Measurements from ENCODE around the gene DMRTA1. TPM values are rescaled to one million over a fixed set of nuclear protein-coding genes. Genes with fewer than 3 reads are reported as not detected.
A peak's percentile ranks its signal among the peaks of the same experiment; 100 is the strongest.
"Not testable (repeated sequence)": the region's sequence is repeated elsewhere in the genome, so short reads cannot be mapped to it uniquely, and the experiment has no call there.

Gene DMRTA1, protein sequence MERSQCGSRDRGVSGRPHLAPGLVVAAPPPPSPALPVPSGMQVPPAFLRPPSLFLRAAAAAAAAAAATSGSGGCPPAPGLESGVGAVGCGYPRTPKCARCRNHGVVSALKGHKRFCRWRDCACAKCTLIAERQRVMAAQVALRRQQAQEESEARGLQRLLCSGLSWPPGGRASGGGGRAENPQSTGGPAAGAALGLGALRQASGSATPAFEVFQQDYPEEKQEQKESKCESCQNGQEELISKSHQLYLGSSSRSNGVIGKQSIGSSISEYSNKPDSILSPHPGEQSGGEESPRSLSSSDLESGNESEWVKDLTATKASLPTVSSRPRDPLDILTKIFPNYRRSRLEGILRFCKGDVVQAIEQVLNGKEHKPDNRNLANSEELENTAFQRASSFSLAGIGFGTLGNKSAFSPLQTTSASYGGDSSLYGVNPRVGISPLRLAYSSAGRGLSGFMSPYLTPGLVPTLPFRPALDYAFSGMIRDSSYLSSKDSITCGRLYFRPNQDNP
- total RNA-seq = 0.97 TPM
- long read RNA-seq, full-length matches to known transcripts = 1 of 2 reads
- long read RNA-seq, partial matches to known transcripts = 0 of 2 reads
- long read RNA-seq, other reads (novel, unspliced or antisense) = 1 of 2 reads

DNA sequence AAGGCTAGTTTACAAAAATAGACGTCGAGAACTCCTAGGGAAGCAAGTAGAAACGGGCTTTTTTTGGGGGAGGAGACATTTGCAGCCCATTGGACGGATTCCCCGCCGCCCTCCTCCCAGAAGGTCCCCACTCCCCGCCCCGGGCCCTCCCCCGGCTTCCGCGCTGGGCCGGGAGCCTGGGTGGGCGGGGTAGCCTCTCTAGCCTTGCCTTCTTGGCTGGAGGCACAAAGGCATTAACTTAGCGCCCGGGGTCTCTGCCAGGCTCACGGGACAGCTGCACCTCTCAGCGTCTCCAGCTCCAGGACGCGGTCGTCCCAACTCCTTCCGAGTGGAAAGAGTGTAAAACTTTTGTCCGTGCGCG is at the start of gene DMRTA1:
Gene DMRTA1, plus strand, starts transcription at position 236 of the 361 bp plus-strand sequence. CDS start 242 bp downstream, outside the sequence.
- intact Hi-C loops (cut with DNase I) = no loop called here
- ATAC-seq (ENCODE audit: poor library complexity) (peak; percentile 98), DNase-seq (peak; percentile 89)

DNA sequence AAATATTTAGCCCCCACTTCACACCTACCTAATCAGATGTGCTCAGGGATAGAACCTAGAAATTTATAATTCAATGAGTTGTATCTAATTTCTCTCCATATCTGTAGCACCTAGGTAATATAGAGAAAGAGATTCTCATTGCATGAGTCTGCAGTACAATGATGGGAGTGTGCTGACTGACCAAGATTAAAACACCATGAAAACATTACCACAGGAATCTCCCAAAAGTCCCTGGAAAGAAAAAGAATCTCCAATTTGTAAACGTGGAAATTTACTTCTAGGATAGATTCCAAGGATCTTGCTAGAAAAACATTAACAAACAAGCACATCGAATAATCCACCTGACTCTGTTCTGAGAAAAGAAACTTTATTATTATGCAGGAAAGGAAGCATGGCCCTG is 45.0 kb upstream of the DMRTA1 start:
- no peak for ATAC-seq (ENCODE audit: poor library complexity)
- intact Hi-C loops (cut with DNase I) = no loop called here
- DNase-seq = no peak

DNA sequence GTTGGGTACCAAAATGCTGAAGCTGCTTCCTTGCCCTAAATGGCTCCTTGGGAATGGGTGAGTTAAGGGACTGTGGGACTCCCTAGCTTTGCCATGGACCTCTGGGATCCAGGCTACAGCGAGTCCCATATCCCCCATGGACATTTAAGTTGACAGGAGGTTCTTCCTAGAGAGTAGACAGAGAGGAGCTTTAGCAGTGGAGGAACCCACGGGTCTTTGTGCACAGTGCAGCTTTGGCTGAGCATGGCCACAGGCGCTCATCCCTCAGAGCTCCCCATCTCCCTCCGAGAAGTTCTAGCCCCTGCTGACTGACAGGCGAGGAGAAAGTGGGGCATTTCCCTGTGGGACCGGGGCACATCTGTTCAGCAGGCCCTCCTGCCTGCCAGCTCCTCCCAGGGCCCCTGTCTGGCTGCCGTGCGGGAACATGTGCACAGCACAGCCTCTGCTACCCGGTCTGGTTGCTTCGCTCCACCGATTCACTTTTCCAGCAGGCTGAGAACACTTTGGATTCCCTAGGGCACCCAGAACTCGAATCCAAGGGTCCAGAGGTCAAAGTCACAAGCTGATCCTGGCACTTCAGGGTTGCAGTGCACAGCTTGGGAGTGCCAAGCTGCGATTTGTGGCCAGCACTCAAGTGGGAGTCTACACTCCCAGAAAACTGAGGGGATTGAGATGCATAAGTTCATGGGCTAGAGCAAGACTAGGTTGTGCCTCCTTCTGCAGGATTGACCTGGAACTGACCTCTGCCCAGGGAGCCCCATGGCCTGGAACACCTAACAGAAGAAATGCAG is 40.6 kb upstream of the DMRTA1 start:
- intact Hi-C loops (cut with DNase I) = no loop called here
- DNase-seq (no peak), ATAC-seq (ENCODE audit: poor library complexity) (no peak)

DNA sequence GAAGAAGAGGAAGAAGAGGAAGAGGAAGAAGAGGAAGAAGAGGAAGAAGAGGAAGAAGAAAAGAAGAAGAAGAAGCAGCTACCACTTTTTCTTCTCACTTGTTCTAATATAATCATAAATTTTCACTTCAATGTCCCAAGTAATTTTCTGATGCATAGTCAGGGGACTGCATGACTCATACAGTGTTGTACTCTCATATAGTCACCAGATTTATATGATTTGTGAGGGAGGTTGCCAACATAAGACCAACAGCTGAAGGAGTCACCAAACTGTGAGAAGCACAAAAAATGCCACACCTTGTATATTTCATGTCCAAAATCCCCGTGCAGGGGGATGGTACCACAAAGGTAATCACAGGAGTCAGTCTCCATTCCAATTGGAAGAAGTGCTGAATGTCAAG is 32.7 kb upstream of the DMRTA1 start:
- ATAC-seq (ENCODE audit: poor library complexity) (no peak), DNase-seq (no peak)
- intact Hi-C loops (cut with DNase I) = no loop called here

DNA sequence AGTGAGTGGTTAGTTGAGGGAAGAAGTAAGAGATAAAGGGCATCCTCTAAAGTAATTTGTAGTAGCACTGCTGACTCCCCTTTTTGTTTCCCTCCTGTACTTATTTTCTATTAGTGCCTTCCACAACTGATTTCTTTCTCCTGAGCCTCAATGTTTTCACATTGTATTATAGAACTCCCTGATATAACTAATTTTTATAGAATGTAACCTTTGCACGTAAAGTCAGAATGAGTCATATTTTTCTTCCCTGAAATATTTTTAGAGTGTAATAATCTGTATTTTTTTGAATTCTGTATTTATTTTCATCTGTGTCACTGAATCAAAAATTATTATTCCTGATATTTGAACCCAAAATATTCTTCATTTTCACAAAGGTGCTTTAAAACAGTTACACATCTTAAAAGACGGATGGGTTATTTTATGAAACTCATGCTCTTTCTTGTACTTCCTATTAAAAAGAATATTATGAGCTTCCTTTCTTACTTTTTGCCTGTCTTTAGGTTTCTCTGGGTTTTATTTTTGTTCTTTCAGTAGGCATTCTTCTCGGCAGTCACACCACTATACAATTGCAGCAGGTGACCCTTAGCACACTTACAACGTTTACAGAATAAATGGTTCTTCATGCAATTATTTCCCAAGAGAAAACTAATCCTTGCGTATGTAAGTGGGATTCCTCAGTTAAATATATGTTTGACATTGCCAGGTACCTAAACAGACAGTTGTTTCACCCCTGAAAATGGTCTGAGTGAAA is 30.5 kb upstream of the DMRTA1 start:
- intact Hi-C loops (cut with DNase I) = no loop called here

DNA sequence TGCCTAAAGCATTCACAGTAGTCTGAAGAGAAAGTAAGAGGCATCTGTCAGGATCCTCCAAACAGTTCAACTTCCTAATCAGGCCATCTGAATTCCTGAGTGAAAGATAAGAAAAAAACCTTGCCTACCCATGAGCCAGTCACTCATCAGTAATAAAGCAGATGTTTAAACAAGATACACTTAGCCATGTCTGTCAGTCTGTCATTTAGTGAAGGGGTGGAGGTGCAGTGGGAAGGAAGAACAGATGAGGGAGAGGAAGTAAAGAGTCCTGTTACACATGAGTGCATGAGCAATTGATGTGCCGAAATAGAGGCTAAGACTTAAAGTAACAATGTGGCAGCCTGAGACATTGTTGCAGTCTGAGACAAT is 29.9 kb upstream of the DMRTA1 start:
- ATAC-seq (ENCODE audit: poor library complexity) (no peak), DNase-seq (no peak)
- intact Hi-C loops (cut with DNase I) = no loop called here

More for the DNA sequence above, 30.5 kb upstream of the DMRTA1 start:
- DNase-seq (no peak), ATAC-seq (ENCODE audit: poor library complexity) (no peak)

DNA sequence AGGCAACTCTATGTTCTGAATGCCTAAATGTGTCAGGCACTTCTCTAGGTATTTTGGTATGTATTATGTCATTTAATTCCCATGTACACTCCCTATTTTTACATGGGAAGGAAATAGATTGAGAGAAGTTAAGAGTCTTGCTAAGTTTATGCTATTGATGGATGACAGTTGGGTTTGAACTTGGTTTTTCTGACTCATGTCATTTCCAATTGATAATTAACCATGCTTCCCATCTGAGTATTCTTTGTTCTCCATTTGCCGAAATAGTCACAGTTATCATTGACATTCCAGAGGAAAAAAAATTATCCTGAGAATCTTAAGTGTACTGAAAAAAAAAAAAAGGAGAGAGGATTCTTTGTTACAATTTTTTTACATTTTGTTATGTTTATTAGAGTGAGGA is 23.1 kb upstream of the DMRTA1 start:
- ATAC-seq (ENCODE audit: poor library complexity) (no peak), DNase-seq (no peak)
- intact Hi-C loops (cut with DNase I) = no loop called here

DNA sequence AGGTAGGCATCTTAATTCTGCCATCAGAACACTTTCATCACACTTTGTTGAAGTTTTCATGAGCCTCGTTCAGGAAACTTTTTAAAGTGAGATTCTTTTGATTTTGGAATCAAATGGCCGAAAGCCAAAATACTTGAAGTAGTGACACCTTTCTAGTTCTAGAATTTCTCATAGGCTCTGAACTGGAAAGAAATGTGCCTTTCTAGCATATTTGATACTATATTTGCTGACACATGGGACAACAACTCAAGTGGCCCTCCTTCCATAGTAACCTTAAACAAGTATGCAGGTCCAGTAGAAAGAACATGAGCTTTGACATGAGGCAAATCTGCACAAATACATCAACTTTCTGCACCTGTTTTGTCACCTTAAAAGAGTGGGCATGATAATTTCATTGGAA is 22.0 kb upstream of the DMRTA1 start:
- ATAC-seq (ENCODE audit: poor library complexity) (no peak), DNase-seq (no peak)
- intact Hi-C loops (cut with DNase I) = no loop called here

DNA sequence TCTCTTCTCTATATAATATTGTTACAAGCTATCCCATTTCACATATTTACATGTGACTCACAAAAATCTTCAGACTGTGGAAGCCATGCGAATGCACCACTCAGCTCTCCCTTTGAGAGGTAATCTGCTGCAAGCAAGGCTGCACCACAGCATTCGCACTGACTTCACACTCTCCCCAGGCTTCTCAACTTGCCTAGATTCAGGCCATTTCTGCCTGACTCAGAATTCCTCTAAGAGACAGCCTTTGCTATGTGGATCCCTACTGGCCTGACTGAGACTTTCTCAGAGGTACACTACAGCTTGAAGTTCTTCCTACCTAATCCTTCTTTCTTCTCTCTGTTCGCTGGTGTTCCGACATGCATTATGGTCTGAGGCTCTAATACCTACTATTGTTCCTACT is 21.1 kb upstream of the DMRTA1 start:
- DNase-seq = no peak
- ATAC-seq (ENCODE audit: poor library complexity) = no peak
- intact Hi-C loops (cut with DNase I) = no loop called here

DNA sequence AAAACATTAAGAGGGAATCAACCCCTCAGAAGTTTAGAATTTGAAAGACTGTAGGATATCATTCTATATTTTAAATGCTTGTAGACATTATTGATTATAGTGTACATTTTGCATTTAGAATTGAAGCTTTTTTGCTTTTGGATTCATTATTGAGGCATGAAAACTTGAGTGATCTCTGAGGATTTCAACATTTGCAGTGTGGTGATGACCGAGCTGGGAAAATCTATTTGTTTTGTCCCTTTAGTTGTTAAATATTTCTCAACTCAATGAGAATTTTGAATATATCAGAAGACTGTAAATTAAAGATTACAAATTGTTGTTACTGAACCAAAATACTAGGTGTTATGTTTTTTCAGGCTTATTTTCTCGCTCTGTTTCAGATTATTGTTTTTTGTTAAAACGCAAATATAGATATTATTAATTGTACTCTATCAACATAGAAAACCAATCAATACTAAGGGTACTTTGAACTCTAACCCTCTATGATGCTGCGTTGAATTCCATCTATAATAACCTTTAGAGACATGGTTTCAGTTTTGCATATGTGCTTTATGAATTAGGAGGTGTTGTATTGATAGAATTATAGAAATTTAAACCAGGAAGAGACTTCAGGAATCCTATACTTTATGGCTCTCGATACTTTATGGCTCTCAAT is 19.3 kb upstream of the DMRTA1 start:
- DNase-seq (no peak), ATAC-seq (ENCODE audit: poor library complexity) (no peak)
- intact Hi-C loops (cut with DNase I) = no loop called here

DNA sequence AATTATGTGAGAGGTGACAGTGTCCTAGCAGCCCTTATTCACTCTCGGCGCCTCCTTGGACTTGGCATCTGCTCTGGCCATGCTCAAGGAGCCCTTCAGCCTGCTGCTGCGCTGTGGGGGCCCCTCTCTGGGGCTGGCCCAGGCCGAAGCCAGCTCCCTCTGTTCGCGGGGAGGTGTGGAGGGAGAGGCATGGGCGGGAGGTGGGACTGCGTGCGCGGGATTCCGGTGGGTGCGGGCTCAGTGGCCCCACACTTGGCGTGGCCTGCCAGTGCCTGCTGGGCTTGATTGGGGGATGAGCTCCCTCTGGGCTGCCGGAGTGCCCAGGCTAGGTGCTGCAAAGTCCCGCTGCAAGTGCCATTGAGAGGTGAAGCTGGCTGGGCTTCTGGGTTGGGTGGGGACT is 12.9 kb upstream of the DMRTA1 start:
- DNase-seq (no peak), ATAC-seq (ENCODE audit: poor library complexity) (no peak)
- intact Hi-C loops (cut with DNase I) = no loop called here

DNA sequence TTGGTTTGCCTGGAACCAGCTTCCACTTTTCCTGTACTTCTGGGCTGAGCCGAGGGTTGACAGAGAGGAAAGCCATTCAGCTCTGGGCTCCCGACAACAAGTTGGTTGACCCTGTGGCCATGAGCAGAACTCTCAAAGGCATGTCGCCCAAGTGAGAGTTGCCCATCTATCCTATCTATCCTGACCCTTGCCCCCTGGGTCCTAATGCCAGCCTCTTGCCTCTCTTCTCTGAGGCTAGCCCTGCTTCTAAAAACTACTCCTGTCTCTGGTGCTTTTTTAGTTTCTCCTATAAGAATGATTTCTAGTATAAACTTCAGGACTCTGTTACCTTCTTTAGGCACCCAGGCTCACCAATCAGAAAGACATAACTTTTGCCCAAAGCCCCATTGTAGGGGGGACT is 11.4 kb upstream of the DMRTA1 start:
- intact Hi-C loops (cut with DNase I); ATAC-seq (ENCODE audit: poor library complexity); DNase-seq: not testable (repeated sequence)

DNA sequence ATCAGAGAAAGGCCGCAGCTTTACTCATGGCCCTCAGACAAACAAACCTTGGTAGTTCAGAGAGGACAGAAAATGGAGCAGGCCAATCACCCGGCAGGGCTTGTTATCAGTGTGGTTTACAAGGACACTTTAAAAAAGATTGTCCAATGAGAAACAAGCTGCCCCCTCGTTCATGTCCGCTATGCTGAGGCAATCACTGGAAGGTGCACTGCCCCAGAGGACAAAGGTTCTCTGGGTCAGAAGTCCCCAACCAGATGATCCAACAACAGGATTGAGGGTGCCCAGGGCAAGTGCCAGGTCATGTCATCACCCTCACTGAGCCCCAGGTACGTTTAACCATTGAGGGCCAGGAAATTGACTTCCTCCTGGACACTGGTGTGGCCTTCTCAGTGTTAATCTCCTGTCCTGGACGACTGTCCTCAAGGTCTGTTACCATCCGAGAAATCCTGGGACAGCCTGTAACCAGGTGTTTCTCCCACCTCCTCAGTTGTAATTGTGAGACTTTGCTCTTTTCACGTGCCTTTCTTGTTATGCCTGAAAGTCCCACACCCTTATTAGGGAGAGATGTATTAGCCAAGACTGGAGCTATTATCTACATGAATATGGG is 9.1 kb upstream of the DMRTA1 start:
- intact Hi-C loops (cut with DNase I); DNase-seq; ATAC-seq (ENCODE audit: poor library complexity): not testable (repeated sequence)

DNA sequence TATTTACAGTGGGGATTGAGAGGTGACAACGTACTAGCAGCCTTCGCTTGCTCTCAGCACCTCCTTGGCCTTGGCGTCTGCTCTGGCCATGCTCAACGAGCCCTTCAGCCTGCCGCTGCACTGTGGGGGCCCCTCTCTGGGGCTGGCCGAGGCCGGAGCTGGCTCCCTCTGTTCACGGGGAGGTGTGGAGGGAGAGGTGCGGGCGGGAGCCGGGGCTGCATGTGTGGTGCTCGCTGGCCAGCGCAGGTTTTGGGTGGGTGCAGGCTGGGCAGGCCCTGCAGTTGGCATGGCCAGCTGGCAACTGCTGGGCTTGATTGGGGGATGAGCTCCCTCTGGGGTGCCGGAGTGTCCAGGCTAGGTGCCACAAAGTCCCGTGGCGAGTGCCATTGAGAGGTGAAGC is 5.8 kb upstream of the DMRTA1 start:
- DNase-seq (peak; percentile 35), ATAC-seq (ENCODE audit: poor library complexity) (no peak)
- intact Hi-C loops (cut with DNase I) = no loop called here

DNA sequence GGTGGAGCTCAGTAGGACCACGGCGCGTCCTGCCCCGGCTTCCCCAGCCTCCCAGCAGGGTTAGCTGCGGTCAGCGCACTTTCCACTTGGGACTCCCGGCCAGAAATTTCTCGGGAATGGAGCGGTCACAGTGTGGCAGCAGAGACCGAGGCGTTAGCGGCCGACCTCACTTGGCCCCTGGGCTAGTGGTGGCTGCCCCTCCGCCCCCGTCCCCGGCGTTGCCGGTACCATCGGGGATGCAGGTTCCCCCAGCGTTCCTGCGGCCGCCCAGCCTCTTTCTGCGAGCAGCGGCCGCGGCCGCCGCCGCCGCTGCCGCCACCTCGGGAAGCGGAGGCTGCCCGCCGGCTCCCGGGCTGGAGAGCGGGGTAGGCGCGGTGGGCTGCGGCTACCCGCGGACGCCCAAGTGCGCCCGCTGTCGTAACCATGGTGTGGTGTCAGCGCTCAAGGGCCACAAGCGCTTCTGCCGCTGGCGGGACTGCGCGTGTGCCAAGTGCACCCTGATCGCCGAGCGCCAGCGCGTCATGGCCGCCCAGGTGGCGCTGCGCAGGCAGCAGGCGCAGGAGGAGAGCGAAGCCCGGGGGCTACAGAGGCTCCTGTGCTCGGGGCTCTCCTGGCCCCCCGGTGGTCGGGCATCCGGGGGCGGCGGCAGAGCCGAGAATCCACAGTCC is 460 bp downstream of the DMRTA1 start:
- peak; percentile 72 for DNase-seq
- intact Hi-C loops (cut with DNase I) = no loop called here
- ATAC-seq (ENCODE audit: poor library complexity) = peak; percentile 93

DNA sequence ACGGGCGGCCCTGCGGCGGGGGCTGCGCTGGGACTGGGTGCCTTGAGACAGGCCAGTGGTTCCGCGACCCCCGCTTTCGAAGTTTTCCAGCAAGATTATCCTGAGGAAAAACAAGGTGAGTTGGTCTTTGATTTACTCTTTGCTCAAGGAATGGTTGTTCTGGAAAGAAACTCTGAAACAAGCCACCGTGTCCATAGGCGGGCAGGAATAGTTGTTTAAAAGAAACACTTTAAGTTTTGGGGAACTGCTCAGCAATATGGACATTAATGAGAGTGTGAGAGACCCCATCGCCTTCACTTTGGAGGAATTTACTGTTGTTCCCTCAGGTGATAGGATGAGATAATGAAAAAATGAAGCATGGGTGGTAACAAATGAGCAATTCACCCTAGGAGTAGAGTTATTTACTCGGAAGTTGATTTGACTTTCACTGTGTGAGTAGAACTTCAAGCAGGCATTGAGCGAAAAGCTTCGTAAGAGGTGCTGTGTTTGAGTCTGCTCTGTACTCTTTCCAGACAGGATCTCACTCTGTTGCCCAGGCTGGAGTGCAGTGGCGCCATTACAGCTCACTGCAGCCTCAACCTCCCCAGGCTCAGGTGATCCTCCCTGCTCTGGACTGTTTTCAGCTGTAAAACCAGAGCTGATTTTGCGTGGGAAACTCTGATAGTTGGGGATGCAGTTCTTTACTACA is 1.1 kb downstream of the DMRTA1 start:
- peak; percentile 8 for DNase-seq
- ATAC-seq (ENCODE audit: poor library complexity) = peak; percentile 25
- intact Hi-C loops (cut with DNase I) = no loop called here

DNA sequence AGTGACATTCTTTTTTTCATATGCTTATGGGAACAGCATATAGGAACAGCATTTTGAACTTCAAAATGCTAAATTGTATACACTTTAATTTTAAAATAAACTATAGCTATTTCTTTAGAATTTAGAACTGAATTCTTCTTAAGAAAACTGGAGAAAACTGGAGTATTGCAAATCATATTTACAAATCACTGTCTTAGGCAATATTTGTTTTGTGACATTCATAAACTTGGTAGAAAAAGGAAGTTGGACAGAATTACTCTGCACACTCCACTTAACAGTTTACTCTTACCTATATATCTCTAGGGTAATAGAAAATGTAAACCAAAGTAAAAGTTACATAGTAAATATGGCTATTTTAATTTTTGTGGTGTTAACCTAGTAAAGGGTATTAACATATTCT is 3.1 kb downstream of the DMRTA1 start:
- intact Hi-C loops (cut with DNase I) = loop anchor here (5.0 kb wide), 1 partner anchor 142 kb away; no protein-coding TSS in a partner anchor
- ATAC-seq (ENCODE audit: poor library complexity) (no peak), DNase-seq (no peak)
